CD14-positive monocyte (primary cell): ENCODE results near the gene MDFI. TPM values are rescaled to one million over a fixed set of nuclear protein-coding genes. Genes with fewer than 3 reads are reported as not detected.

Source experiments
- DNase-seq, 3 donors: peaks; one replicate each; pipeline ENCODE4 v3.0.0-alpha.2; 2011 to 2022
- H2AFZ ChIP-seq: 2 replicates; pipeline ENCODE4 v1.6.0; 2012; ENCODE audit warnings: mild to moderate bottlenecking, low read depth, low read length, inconsistent platforms; ENCODE audit not compliant: insufficient read depth, poor library complexity, severe bottlenecking
- H3K27ac ChIP-seq, 2 donors: 1 replicate in 1 of 2; 2 replicates in 1 of 2; pipeline ENCODE4 v1.5.1; 2012 to 2013; ENCODE audit warnings: low read length in 2 of 2, control low read depth in 1 of 2, inconsistent platforms in 1 of 2, low read depth in 1 of 2, mild to moderate bottlenecking in 1 of 2
- H3K27me3 ChIP-seq, 2 donors: one replicate each; pipeline versions ENCODE4 v1.6.0 to v1.6.1; 2011 to 2013; ENCODE audit warnings: low read length in 2 of 2; ENCODE audit not compliant: control insufficient read depth in 2 of 2, insufficient read depth in 2 of 2
- H3K36me3 ChIP-seq, 2 donors: replicated peaks in 1 of 2; 1 replicate in 1 of 2; 2 replicates in 1 of 2; pipeline versions ENCODE4 v1.5.1 to v1.6.1; 2012 to 2013; ENCODE audit warnings: low read length in 2 of 2, control low read depth in 1 of 2, inconsistent platforms in 1 of 2, mild to moderate bottlenecking in 1 of 2; ENCODE audit not compliant: insufficient read depth in 2 of 2, control insufficient read depth in 1 of 2
- H3K4me1 ChIP-seq, 2 donors: 1 replicate in 1 of 2; 2 replicates in 1 of 2; pipeline versions ENCODE4 v1.5.1 to v1.6.1; 2012 to 2013; ENCODE audit warnings: low read length in 2 of 2, control low read depth in 1 of 2, inconsistent platforms in 1 of 2, mild to moderate bottlenecking in 1 of 2, moderate library complexity in 1 of 2; ENCODE audit not compliant: insufficient read depth in 2 of 2, control insufficient read depth in 1 of 2
- H3K4me2 ChIP-seq: replicated peaks from 2 replicates; pipeline ENCODE3; 2012; ENCODE audit warnings: low read length, moderate library complexity, mild to moderate bottlenecking; ENCODE audit not compliant: poor library complexity, severe bottlenecking; ENCODE audit errors: extremely low read depth
- H3K4me3 ChIP-seq, 3 experiments: fragments of 200-600 bp in 1 of 3; sonication (generic) in 1 of 3; replicated peaks in 1 of 3; 1 replicate in 2 of 3; 2 replicates in 1 of 3; pipeline ENCODE4 v1.5.1; 2011 to 2013; ENCODE audit warnings: low read length in 3 of 3, mild to moderate bottlenecking in 3 of 3, control low read depth in 2 of 3, low read depth in 2 of 3, inconsistent platforms in 1 of 3, moderate library complexity in 1 of 3
- H3K79me2 ChIP-seq: 2 replicates; pipeline ENCODE4 v1.6.0; 2012; ENCODE audit warnings: mild to moderate bottlenecking, control low read depth, inconsistent platforms, low read length, moderate library complexity; ENCODE audit not compliant: insufficient read depth
- H3K9ac ChIP-seq: 2 replicates; pipeline ENCODE4 v1.6.0; 2017; ENCODE audit warnings: low read length, mild to moderate bottlenecking; ENCODE audit not compliant: insufficient read depth, poor library complexity, severe bottlenecking
- H3K9me3 ChIP-seq, 2 donors: replicated peaks in 1 of 2; 1 replicate in 1 of 2; 2 replicates in 1 of 2; pipeline versions ENCODE4 v1.5.1 to v1.6.1; 2012 to 2013; ENCODE audit warnings: low read length in 2 of 2, control low read depth in 1 of 2; ENCODE audit not compliant: control insufficient read depth in 1 of 2, insufficient read depth in 1 of 2
- H4K20me1 ChIP-seq: 2 replicates; pipeline ENCODE4 v1.6.0; 2012; ENCODE audit warnings: mild to moderate bottlenecking, low read length, control low read depth, moderate library complexity; ENCODE audit not compliant: insufficient read depth
- H3K27ac Mint-ChIP-seq, 7 donors: one replicate each; pipeline ENCODE4 v1.8.0; 2020; ENCODE audit warnings: mild to moderate bottlenecking in 7 of 7, mixed read lengths in 7 of 7, moderate library complexity in 6 of 7, inconsistent platforms in 2 of 7
- H3K27me3 Mint-ChIP-seq, 3 donors: one replicate each; pipeline ENCODE4 v1.8.0; 2021 to 2022; ENCODE audit warnings: low read depth in 3 of 3, mild to moderate bottlenecking in 3 of 3, mixed read lengths in 3 of 3, moderate library complexity in 3 of 3, inconsistent platforms in 1 of 3
- H3K36me3 Mint-ChIP-seq, 2 donors: one replicate each; pipeline ENCODE4 v1.8.0; 2020; ENCODE audit warnings: mixed read lengths in 2 of 2, inconsistent platforms in 1 of 2, mild to moderate bottlenecking in 1 of 2
- H3K4me1 Mint-ChIP-seq: one replicate; pipeline ENCODE4 v1.8.0; 2020; ENCODE audit warnings: mild to moderate bottlenecking, mixed read lengths
- H3K4me3 Mint-ChIP-seq, 2 donors: one replicate each; pipeline ENCODE4 v1.8.0; 2020; ENCODE audit warnings: mild to moderate bottlenecking in 2 of 2, mixed read lengths in 2 of 2, moderate library complexity in 1 of 2
- H3K9me3 Mint-ChIP-seq, 7 donors: one replicate each; pipeline ENCODE4 v1.8.0; 2020 to 2022; ENCODE audit warnings: mixed read lengths in 7 of 7, mild to moderate bottlenecking in 6 of 7, moderate library complexity in 6 of 7, inconsistent platforms in 2 of 7
- CTCF ChIP-seq: fragments of 200-600 bp; IDR thresholded peaks from one replicate; pipeline ENCODE4 v1.8.0; 2022; ENCODE audit warnings: antibody characterized with exemption, mild to moderate bottlenecking
- WGBS: methylation state at CpG from one replicate; pipeline ENCODE4 v1.1.5; 2013; ENCODE audit warnings: missing lambda C conversion rate; ENCODE audit not compliant: insufficient coverage; 5-methylcytosine and 5-hydroxymethylcytosine counted together
- intact Hi-C, 2 donors: fragments of 100-400 bp; cut with micrococcal nuclease; formaldehyde crosslinking; loops; one replicate each; pipeline versions ENCODE4 v1.15.0 to v1.15.1; 2023
- polyA plus RNA-seq, 3 donors: library from polyadenylated mRNA; depleted of rRNA in 1 of 3; unstranded in 2 of 3; stranded (reverse) in 1 of 3; fragments of 300-500 nt in 2 of 3; fragments of >200 nt in 1 of 3; fragmentation: Illumina TruSeq in 2 of 3; gene quantifications; 1 replicate in 2 of 3; 2 replicates in 1 of 3; pipeline ENCODE4 v1.2.3, GENCODE V29; 2012 to 2021

The MDFI gene
- polyA plus RNA-seq, 3 donors, result not detected

GRCh38 chr6:41608443-41609151 is 29.7 kb upstream of the MDFI start:
- intact Hi-C loops, result loop anchor here (10.0 kb wide), 2 partner anchors 156 to 166 kb away; partner anchors contain the start of gene FRS3 (in 1 of the 2)
- no peaks in the 10 kb centered on the region for H3K27me3 ChIP-seq
- Mint-ChIP-seq H3K27me3 (peaks cover 1 to 3% (median 2%) of the 10 kb centered on the region in 3 donors), H3K4me3 (no peak overlapping the region), H3K27ac (peak overlapping the region in 1 of 7 donors; percentile 22), H3K4me1 (no peaks in the 10 kb centered on the region), H3K36me3 (no peaks in the 10 kb centered on the region), H3K9me3 (peaks cover 4 to 12% (median 8%) of the 10 kb centered on the region in 7 donors)
- H3K9ac ChIP-seq, result no peak overlapping the region
- no peak overlapping the region for H3K27ac ChIP-seq
- TF ChIP-seq CTCF, result no peak
- no peak for DNase-seq
- no peaks in the 10 kb centered on the region for H3K36me3 ChIP-seq
- peaks cover 0 to 6% of the 10 kb centered on the region in 2 donors for H3K9me3 ChIP-seq
- no peaks in the 10 kb centered on the region for H3K4me1 ChIP-seq
- 96% methylated on average over 9 of the region's 11 CpGs for WGBS
- no peak overlapping the region for H2AFZ ChIP-seq
- no peak overlapping the region for H3K4me3 ChIP-seq
- H3K4me2 ChIP-seq, result no peak overlapping the region
- no peaks in the 10 kb centered on the region for H4K20me1 ChIP-seq
- no peaks in the 10 kb centered on the region for H3K79me2 ChIP-seq

GRCh38 chr6:41614715-41615114 is 23.6 kb upstream of the MDFI start:
- Histone ChIP-seq H3K4me3 (no peak overlapping the region), H3K9ac (no peak overlapping the region), H3K4me1 (no peaks in the 10 kb centered on the region), H3K79me2 (no peaks in the 10 kb centered on the region), H2AFZ (no peak overlapping the region), H3K36me3 (no peaks in the 10 kb centered on the region), H3K9me3 (peaks cover 0 to 6% of the 10 kb centered on the region in 2 donors), H3K27ac (no peak overlapping the region), H4K20me1 (no peaks in the 10 kb centered on the region), H3K4me2 (no peak overlapping the region), H3K27me3 (no peaks in the 10 kb centered on the region)
- no CpG with 5 or more reads among the region's 2 CpGs for WGBS
- intact Hi-C loops, result no loop called here
- DNase-seq, result no peak
- Mint-ChIP-seq H3K27me3 (peaks cover 2 to 13% (median 9%) of the 10 kb centered on the region in 3 donors), H3K4me3 (no peak overlapping the region), H3K27ac (no peak overlapping the region), H3K36me3 (no peaks in the 10 kb centered on the region), H3K4me1 (no peaks in the 10 kb centered on the region), H3K9me3 (peaks cover 4 to 13% (median 10%) of the 10 kb centered on the region in 7 donors)
- no peak for TF ChIP-seq CTCF
